Body of pancreas (tissue), 4 donors: ENCODE data around the gene PHF19. TPM values are rescaled to one million over a fixed set of nuclear protein-coding genes. Genes with fewer than 3 reads are reported as not detected.

Source experiments
- ATAC-seq: fragments of 150-250 bp; one replicate; pipeline ENCODE4 v1.9.1; 2016
- DNase-seq, 4 donors: peaks; one replicate each; pipeline ENCODE4 v3.0.0-alpha.2; 2019
- H3K27ac ChIP-seq, 4 donors: fragments of 200-600 bp; sonication (generic); 1 replicate in 3 of 4; 2 replicates in 1 of 4; pipeline versions ENCODE4 v1.5.1 to v1.6.1; 2016 to 2019; ENCODE audit warnings: mild to moderate bottlenecking in 1 of 4, mixed read lengths in 1 of 4, moderate library complexity in 1 of 4
- H3K27me3 ChIP-seq, 2 donors: fragments of 200-600 bp; sonication (generic); one replicate each; pipeline ENCODE4 v1.6.0; 2016; ENCODE audit warnings: mild to moderate bottlenecking in 1 of 2
- H3K36me3 ChIP-seq, 2 donors: fragments of 200-600 bp; sonication (generic); replicated peaks in 1 of 2; 2 replicates each; pipeline ENCODE4 v1.5.1; 2016; ENCODE audit warnings: low read depth in 2 of 2; ENCODE audit not compliant: insufficient read depth in 1 of 2
- H3K4me1 ChIP-seq: fragments of 200-600 bp; sonication (generic); one replicate; pipeline ENCODE4 v1.6.0; 2016
- H3K4me3 ChIP-seq, 2 donors: fragments of 200-600 bp; sonication (generic); 1 replicate in 1 of 2; 2 replicates in 1 of 2; pipeline ENCODE4 v1.5.1; 2016 to 2019
- H3K9me3 ChIP-seq, 3 donors: fragments of 200-600 bp; sonication (generic); 1 replicate in 2 of 3; 2 replicates in 1 of 3; pipeline ENCODE4 v1.5.1; 2016
- POLR2A ChIP-seq, 3 donors: fragments of 450-650 bp; IDR thresholded peaks; one replicate each; pipeline ENCODE4 v1.6.1; 2016; ENCODE audit warnings: antibody characterized with exemption in 3 of 3, mild to moderate bottlenecking in 2 of 3
- WGBS, 2 donors: methylation state at CpG; one replicate each; pipeline ENCODE4 v1.1.5; 2017; 5-methylcytosine and 5-hydroxymethylcytosine counted together
- intact Hi-C: fragments of 100-400 bp; cut with DNase I; formaldehyde crosslinking; loops from one replicate; pipeline ENCODE4 v1.15.1; 2023
- total RNA-seq, 2 donors: library from RNA; depleted of rRNA; stranded (reverse); fragments of >200 nt; gene quantifications; one replicate each; pipeline ENCODE4 v1.1.0, GENCODE V29; 2016
- TF ChIP-seq, protein P1 (sequence below), 7 experiments: fragments of 450-650 bp in 4 of 7; fragments of 200-600 bp in 3 of 7; sonication (generic) in 3 of 7; IDR thresholded peaks; one replicate each; pipeline ENCODE4 v1.5.1; 2016 to 2019; ENCODE audit warnings: antibody characterized with exemption in 7 of 7

PHF19 gene
- total RNA-seq, 2 donors from 2014 or later = 5.4 to 6.9 TPM

DNA sequence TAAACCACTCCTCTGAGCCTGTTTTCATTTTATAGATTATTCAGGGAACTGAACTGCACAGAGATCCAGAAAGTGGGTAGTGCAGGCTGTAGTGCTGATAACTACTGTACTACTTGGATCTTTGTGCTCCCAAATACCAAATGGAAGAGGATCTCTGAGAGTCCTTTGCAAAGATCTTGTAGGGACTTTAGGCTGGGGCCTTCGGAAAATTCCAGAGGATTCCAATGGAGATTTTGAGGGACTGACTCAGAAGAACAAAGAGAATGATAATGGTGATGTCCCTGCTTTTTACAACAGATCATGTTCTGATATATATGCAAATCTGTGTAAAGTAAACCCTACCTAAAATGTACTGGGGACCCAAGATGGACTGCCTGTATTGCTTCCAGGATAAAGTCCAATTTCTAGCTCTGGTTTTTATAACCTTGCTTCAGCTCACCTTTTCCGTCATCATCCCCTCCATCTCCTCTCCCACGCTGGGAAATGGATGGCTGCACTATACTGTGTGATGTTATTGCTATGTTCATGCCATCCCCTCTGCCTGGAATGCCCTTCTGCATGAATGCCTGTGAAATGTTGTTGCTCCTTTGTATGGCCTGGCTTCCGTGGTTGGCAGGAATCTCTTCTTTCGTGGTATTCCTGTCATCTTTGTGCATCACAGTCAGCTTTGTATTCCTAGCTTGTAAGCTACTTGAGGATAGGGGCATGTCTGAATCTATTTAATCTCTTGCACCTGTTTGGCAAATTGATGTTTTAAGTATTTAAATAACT is 24.6 kb downstream of the PHF19 start:
- Histone ChIP-seq H3K9me3 (no peaks in the 10 kb centered on the region), H3K36me3 (no peaks in the 10 kb centered on the region), H3K4me1 (peaks cover 14% of the 10 kb centered on the region), H3K4me3 (no peak overlapping the region), H3K27me3 (no peaks in the 10 kb centered on the region), H3K27ac (no peak overlapping the region)
- TF ChIP-seq POLR2A (IDR thresholded peaks at IDR 0.05) = no peak
- TF ChIP-seq, protein P1, sequence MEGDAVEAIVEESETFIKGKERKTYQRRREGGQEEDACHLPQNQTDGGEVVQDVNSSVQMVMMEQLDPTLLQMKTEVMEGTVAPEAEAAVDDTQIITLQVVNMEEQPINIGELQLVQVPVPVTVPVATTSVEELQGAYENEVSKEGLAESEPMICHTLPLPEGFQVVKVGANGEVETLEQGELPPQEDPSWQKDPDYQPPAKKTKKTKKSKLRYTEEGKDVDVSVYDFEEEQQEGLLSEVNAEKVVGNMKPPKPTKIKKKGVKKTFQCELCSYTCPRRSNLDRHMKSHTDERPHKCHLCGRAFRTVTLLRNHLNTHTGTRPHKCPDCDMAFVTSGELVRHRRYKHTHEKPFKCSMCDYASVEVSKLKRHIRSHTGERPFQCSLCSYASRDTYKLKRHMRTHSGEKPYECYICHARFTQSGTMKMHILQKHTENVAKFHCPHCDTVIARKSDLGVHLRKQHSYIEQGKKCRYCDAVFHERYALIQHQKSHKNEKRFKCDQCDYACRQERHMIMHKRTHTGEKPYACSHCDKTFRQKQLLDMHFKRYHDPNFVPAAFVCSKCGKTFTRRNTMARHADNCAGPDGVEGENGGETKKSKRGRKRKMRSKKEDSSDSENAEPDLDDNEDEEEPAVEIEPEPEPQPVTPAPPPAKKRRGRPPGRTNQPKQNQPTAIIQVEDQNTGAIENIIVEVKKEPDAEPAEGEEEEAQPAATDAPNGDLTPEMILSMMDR (IDR thresholded peaks at IDR 0.05) = no peak
- WGBS, 2 donors = 90 to 91% methylated on average over 5 of the region's 5 CpGs
- DNase-seq (no peak), ATAC-seq (no peak)
- intact Hi-C loops = no loop called here

DNA sequence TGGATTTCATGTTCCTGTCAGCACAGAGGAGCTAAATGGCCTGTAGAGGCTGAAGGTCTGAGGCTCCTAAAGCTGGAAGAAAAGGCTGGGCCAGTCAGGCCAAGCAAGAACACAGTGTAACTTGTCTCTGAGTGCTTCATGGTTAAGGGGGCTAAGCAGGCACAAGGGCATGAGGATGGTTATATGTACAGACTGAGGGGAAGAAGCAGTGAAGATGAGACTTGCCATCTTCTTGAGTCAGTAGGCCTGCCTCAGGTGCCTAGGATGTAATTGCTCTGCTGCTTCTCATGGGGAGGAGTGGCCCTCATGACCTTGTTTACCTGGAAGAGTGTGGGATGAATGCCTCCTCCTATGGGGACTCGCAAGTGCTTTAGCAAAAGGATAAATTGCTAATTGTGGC is 25.5 kb downstream of the PHF19 start:
- no peak overlapping the region for H3K27ac ChIP-seq
- ATAC-seq (no peak), DNase-seq (no peak)
- no peak for TF ChIP-seq POLR2A (IDR thresholded peaks at IDR 0.05)
- TF ChIP-seq, protein P1 (IDR thresholded peaks at IDR 0.05) = no peak
- H3K4me3 ChIP-seq = no peak overlapping the region
- 94 to 100% methylated on average over 1 of the region's 1 CpG for WGBS, 2 donors
- intact Hi-C loops = no loop called here
- H3K4me1 ChIP-seq = peaks cover 15% of the 10 kb centered on the region
- no peaks in the 10 kb centered on the region for H3K9me3 ChIP-seq
- H3K27me3 ChIP-seq = no peaks in the 10 kb centered on the region
- no peaks in the 10 kb centered on the region for H3K36me3 ChIP-seq

DNA sequence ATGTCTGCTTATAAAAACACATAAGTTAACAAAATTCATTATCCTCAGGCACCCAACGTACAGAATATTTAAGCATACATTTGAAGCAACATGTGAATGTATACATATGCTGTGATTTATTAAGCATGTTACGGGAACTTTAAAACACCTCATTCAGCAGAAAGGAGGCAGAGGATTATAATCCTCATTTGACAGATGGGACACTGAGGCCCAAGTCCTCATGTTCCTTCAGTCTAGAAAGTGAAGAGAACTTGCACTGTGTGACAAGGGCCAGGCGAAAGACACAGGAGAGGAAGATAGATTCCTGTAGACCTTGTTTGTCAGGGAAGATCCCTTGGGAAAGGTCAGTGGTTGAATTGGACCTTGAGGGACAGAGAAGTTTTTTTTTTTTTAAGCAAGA is 26.7 kb downstream of the PHF19 start:
- WGBS, 2 donors = 93 to 98% methylated on average over 3 of the region's 3 CpGs
- intact Hi-C loops = no loop called here
- no peaks in the 10 kb centered on the region for H3K36me3 ChIP-seq
- DNase-seq = no peak
- H3K27me3 ChIP-seq = no peaks in the 10 kb centered on the region
- no peak overlapping the region for H3K4me3 ChIP-seq
- ATAC-seq = no peak
- no peak overlapping the region for H3K27ac ChIP-seq
- TF ChIP-seq, protein P1 (IDR thresholded peaks at IDR 0.05) = no peak
- no peak for TF ChIP-seq POLR2A (IDR thresholded peaks at IDR 0.05)
- H3K9me3 ChIP-seq = no peaks in the 10 kb centered on the region
- peaks cover 26% of the 10 kb centered on the region for H3K4me1 ChIP-seq

DNA sequence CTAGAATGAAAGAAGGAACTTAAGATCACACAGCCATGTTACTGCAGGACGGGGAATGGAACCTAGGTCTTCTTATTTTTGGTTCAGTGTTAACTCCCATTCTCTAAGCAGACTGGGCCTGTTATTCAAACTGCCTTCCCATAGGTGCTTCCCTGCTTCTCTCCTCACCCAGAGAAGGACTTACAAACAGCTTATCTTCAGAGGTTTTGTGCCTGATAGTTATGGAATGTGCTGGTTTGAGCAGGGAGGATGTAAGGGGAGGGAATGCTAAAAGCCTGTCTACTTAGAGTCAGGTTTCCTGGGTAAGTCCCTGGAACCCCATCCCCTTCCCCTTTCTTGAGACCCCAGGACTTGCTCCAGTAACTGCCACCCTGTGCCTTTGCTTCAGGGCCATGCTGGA is 30.1 kb downstream of the PHF19 start:
- 86 to 96% methylated on average over 1 of the region's 1 CpG for WGBS, 2 donors
- Histone ChIP-seq H3K27me3 (no peaks in the 10 kb centered on the region), H3K4me3 (no peak overlapping the region), H3K9me3 (no peaks in the 10 kb centered on the region), H3K36me3 (no peaks in the 10 kb centered on the region), H3K27ac (peak overlapping the region in 1 of 4 donors; percentile 3), H3K4me1 (peaks cover 48% of the 10 kb centered on the region)
- DNase-seq = no peak
- no peak for TF ChIP-seq POLR2A (IDR thresholded peaks at IDR 0.05)
- TF ChIP-seq, protein P1 (IDR thresholded peaks at IDR 0.05) = no peak
- intact Hi-C loops = no loop called here
- ATAC-seq = no peak
